ENCODE measurements around the gene PARD6B. TPM values are rescaled to one million over a fixed set of nuclear protein-coding genes. Genes with fewer than 3 reads are reported as not detected.

PARD6B gene
- total RNA-seq, 2 donors from 2014 or later: 8.3 to 14.4 TPM

DNA sequence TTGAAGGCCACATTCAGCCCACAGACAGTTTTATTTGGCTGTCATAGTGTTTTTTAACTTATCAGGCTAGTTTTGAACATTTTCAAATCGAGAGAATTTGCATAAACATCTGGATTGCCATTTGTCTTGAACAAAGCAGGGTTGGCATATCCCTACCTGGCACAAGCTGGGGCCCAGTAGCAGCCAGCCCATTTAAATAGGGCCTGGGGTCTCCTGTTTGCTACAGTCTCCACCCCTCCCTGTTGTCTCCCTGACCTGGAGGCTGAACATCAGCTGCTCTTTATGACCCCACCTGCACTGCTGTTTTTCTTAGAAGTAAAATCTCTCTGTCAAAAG, 73.9 kb downstream of the PARD6B start:
- intact Hi-C loops (cut with DNase I): no loop called here
- TF ChIP-seq POLR2A (IDR thresholded peaks at IDR 0.05) (no peak), POLR2AphosphoS5 (IDR thresholded peaks at IDR 0.05) (no peak)
- TF ChIP-seq, protein P1, sequence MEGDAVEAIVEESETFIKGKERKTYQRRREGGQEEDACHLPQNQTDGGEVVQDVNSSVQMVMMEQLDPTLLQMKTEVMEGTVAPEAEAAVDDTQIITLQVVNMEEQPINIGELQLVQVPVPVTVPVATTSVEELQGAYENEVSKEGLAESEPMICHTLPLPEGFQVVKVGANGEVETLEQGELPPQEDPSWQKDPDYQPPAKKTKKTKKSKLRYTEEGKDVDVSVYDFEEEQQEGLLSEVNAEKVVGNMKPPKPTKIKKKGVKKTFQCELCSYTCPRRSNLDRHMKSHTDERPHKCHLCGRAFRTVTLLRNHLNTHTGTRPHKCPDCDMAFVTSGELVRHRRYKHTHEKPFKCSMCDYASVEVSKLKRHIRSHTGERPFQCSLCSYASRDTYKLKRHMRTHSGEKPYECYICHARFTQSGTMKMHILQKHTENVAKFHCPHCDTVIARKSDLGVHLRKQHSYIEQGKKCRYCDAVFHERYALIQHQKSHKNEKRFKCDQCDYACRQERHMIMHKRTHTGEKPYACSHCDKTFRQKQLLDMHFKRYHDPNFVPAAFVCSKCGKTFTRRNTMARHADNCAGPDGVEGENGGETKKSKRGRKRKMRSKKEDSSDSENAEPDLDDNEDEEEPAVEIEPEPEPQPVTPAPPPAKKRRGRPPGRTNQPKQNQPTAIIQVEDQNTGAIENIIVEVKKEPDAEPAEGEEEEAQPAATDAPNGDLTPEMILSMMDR (IDR thresholded peaks at IDR 0.05): no peak
- Histone ChIP-seq H3K36me3 (no peaks in the 10 kb centered on the region), H3K9me3 (no peaks in the 10 kb centered on the region), H3K4me1 (replicated peaks) (no peaks in the 10 kb centered on the region), H3K27me3 (replicated peaks; ENCODE audit: insufficient read depth) (no peaks in the 10 kb centered on the region), H3K4me3 (no peak overlapping the region), H3K27ac (no peak overlapping the region)
- WGBS: 17% methylated on average over 1 of the region's 1 CpG
- no peak for DNase-seq (ENCODE audit: low spot score)

GRCh38 chr20:50806126-50806768, 74.9 kb downstream of the PARD6B start:
- no peak for TF ChIP-seq POLR2A (IDR thresholded peaks at IDR 0.05)
- no peak for TF ChIP-seq POLR2AphosphoS5 (IDR thresholded peaks at IDR 0.05)
- TF ChIP-seq, protein P1 (IDR thresholded peaks at IDR 0.05): no peak
- Histone ChIP-seq H3K4me3 (no peak overlapping the region), H3K4me1 (replicated peaks) (no peaks in the 10 kb centered on the region), H3K36me3 (no peaks in the 10 kb centered on the region), H3K9me3 (no peaks in the 10 kb centered on the region), H3K27ac (no peak overlapping the region), H3K27me3 (replicated peaks; ENCODE audit: insufficient read depth) (no peaks in the 10 kb centered on the region)
- WGBS: 92% methylated on average over 5 of the region's 5 CpGs
- DNase-seq (ENCODE audit: low spot score): no peak
- intact Hi-C loops (cut with DNase I): no loop called here

Other genes starting within 250 kb of the PARD6B start
- gene PTPN1, start 221.2 kb upstream of the PARD6B start, total RNA-seq: 10 to 100 TPM; 28.5 to 46.6 TPM
- 10 to 100 TPM in 1 of 2 donors, under 1 TPM in 1; 0.55 to 11.3 TPM for gene RIPOR3, start 40.0 kb upstream of the PARD6B start, total RNA-seq
- 10 to 100 TPM in 1 of 2 donors, 1 to 10 TPM in 1; 2.9 to 11.4 TPM for gene BCAS4, start 63.5 kb downstream of the PARD6B start, total RNA-seq
- gene ADNP, start 199.9 kb downstream of the PARD6B start, total RNA-seq: 10 to 100 TPM; 46.8 to 84.7 TPM
- gene DPM1, start 227.0 kb downstream of the PARD6B start, total RNA-seq: 10 to 100 TPM; 31.6 to 61.6 TPM
- gene MOCS3, start 227.2 kb downstream of the PARD6B start, total RNA-seq: 1 to 10 TPM; 6.6 to 7.9 TPM

All from prostate gland (tissue), 2 donors.